H1 (cell line): ENCODE data around the gene STK36. TPM values are rescaled to one million over a fixed set of nuclear protein-coding genes. Genes with fewer than 3 reads are reported as not detected.

Experiments
- CTCF ChIA-PET: fragments of 300-600 bp; sonication (Branson Sonifier 250); formaldehyde crosslinking; loops from one replicate; lab custom pipeline; 2021; ENCODE audit not compliant: partially characterized antibody; lab: Charles Lee
- POLR2A ChIA-PET: fragments of 300-600 bp; sonication (Branson Sonifier 250); formaldehyde crosslinking; loops from one replicate; lab custom pipeline; 2021; ENCODE audit warnings: inconsistent platforms; ENCODE audit not compliant: partially characterized antibody; lab: Charles Lee
- DNase-seq, 2 experiments: peaks; one replicate each; pipeline versions ENCODE4 v3.0.0 to v3.0.0-alpha.2; 2010 to 2022; ENCODE audit warnings: low spot score in 2 of 2, low read depth in 1 of 2, mixed read lengths in 1 of 2
- FAIRE-seq: peaks from 2 replicates; lab custom pipeline; 2011; peaks lifted over from hg19 to GRCh38; lab: Jason Lieb, UNC
- H2AFZ ChIP-seq: 2 replicates; pipeline ENCODE4 v1.8.1; 2012; ENCODE audit warnings: low read length, inconsistent platforms
- H2AK5ac ChIP-seq: 2 replicates; pipeline ENCODE4 v1.6.1; 2013; ENCODE audit warnings: low read depth, low read length
- H2BK120ac ChIP-seq: replicated peaks from 2 replicates; pipeline ENCODE3; 2013; ENCODE audit warnings: low read depth, low read length, inconsistent platforms
- H2BK12ac ChIP-seq: 2 replicates; pipeline ENCODE4 v1.6.1; 2013; ENCODE audit warnings: low read depth, low read length
- H2BK15ac ChIP-seq: 2 replicates; pipeline ENCODE4 v1.6.1; 2013; ENCODE audit warnings: low read length
- H2BK20ac ChIP-seq: 2 replicates; pipeline ENCODE4 v1.6.1; 2013; ENCODE audit warnings: low read length
- H2BK5ac ChIP-seq: 2 replicates; pipeline ENCODE4 v1.6.1; 2013; ENCODE audit warnings: low read depth, low read length
- H3K14ac ChIP-seq: 2 replicates; pipeline ENCODE4 v1.6.1; 2013; ENCODE audit warnings: inconsistent platforms; ENCODE audit not compliant: insufficient read length
- H3K18ac ChIP-seq: 2 replicates; pipeline ENCODE4 v1.6.1; 2013; ENCODE audit warnings: low read length; ENCODE audit errors: extremely low read depth
- H3K23ac ChIP-seq: 2 replicates; pipeline ENCODE4 v1.6.1; 2013; ENCODE audit warnings: inconsistent platforms; ENCODE audit not compliant: insufficient read length
- H3K23me2 ChIP-seq: 2 replicates; pipeline ENCODE4 v1.6.1; 2013; ENCODE audit warnings: low read depth, low read length
- H3K27ac ChIP-seq: 2 replicates; pipeline ENCODE4 v1.6.1; 2011; ENCODE audit warnings: low read depth, low read length, inconsistent platforms
- H3K27me3 ChIP-seq, 4 experiments: replicated peaks in 1 of 4; 1 replicate in 1 of 4; 2 replicates in 3 of 4; pipeline versions ENCODE4 v1.6.1 to v1.8.1; 2011 to 2013; ENCODE audit warnings: low read length in 3 of 4, mild to moderate bottlenecking in 3 of 4, inconsistent platforms in 2 of 4, mixed read lengths in 2 of 4, moderate library complexity in 1 of 4; ENCODE audit not compliant: control insufficient read depth in 3 of 4, insufficient read depth in 3 of 4; ENCODE audit errors: extremely low read depth in 1 of 4
- H3K36me3 ChIP-seq, 4 experiments: 2 replicates each; pipeline versions ENCODE4 v1.6.1 to v1.8.1; 2011 to 2013; ENCODE audit warnings: mild to moderate bottlenecking in 4 of 4, low read length in 3 of 4, moderate library complexity in 2 of 4, control low read depth in 1 of 4, inconsistent platforms in 1 of 4; ENCODE audit not compliant: insufficient read depth in 4 of 4, control insufficient read depth in 2 of 4
- H3K4ac ChIP-seq: replicated peaks from 2 replicates; pipeline ENCODE3; 2013; ENCODE audit warnings: low read length, low read depth, mixed read lengths, inconsistent platforms; ENCODE audit not compliant: insufficient read length
- H3K4me1 ChIP-seq, 4 experiments: replicated peaks in 1 of 4; 1 replicate in 1 of 4; 2 replicates in 3 of 4; pipeline versions ENCODE4 v1.6.1 to v1.8.1; 2011 to 2013; ENCODE audit warnings: low read length in 3 of 4, inconsistent platforms in 2 of 4, mixed read lengths in 1 of 4; ENCODE audit not compliant: insufficient read depth in 4 of 4, control insufficient read depth in 3 of 4
- H3K4me2 ChIP-seq, 2 experiments: 2 replicates each; pipeline versions ENCODE4 v1.6.1 to v1.8.1; 2011 to 2013; ENCODE audit warnings: low read depth in 2 of 2, low read length in 2 of 2, control low read depth in 1 of 2, inconsistent platforms in 1 of 2, mild to moderate bottlenecking in 1 of 2; ENCODE audit not compliant: insufficient read depth in 1 of 2
- H3K4me3 ChIP-seq, 4 experiments: fragments of 200-600, 300-600 bp in 1 of 4; sonication (generic), shearing (Covaris generic), sonication (Bioruptor Twin) in 1 of 4; 2 replicates each; pipeline versions ENCODE4 v1.5.1 to v1.8.1; 2011 to 2016; ENCODE audit warnings: low read length in 4 of 4, low read depth in 3 of 4, control low read depth in 2 of 4, inconsistent platforms in 2 of 4, mild to moderate bottlenecking in 2 of 4, mixed read lengths in 1 of 4, moderate library complexity in 1 of 4; ENCODE audit not compliant: insufficient read depth in 2 of 4; ENCODE audit errors: extremely low read depth in 1 of 4
- H3K56ac ChIP-seq: replicated peaks from 2 replicates; pipeline ENCODE3; 2013; ENCODE audit warnings: low read depth, mild to moderate bottlenecking, mixed read lengths, low read length, inconsistent platforms; ENCODE audit not compliant: insufficient read length
- H3K79me1 ChIP-seq: 2 replicates; pipeline ENCODE4 v1.6.1; 2013; ENCODE audit warnings: low read depth, low read length, control low read depth
- H3K79me2 ChIP-seq, 2 experiments: 2 replicates each; pipeline versions ENCODE4 v1.6.1 to v1.8.1; 2012 to 2013; ENCODE audit warnings: low read length in 2 of 2, mild to moderate bottlenecking in 2 of 2, inconsistent platforms in 1 of 2; ENCODE audit not compliant: insufficient read depth in 2 of 2, control insufficient read depth in 1 of 2
- H3K9ac ChIP-seq, 4 experiments: replicated peaks in 1 of 4; 1 replicate in 1 of 4; 2 replicates in 3 of 4; pipeline versions ENCODE4 v1.6.1 to v1.8.1; 2011 to 2013; ENCODE audit warnings: low read depth in 3 of 4, low read length in 3 of 4, control low read depth in 2 of 4, mild to moderate bottlenecking in 2 of 4, moderate library complexity in 2 of 4, inconsistent platforms in 1 of 4; ENCODE audit errors: extremely low read depth in 1 of 4
- H3K9me3 ChIP-seq, 2 experiments: 2 replicates each; pipeline versions ENCODE4 v1.6.1 to v1.8.1; 2012 to 2013; ENCODE audit warnings: mild to moderate bottlenecking in 2 of 2, moderate library complexity in 2 of 2, control low read depth in 1 of 2, inconsistent platforms in 1 of 2, low read depth in 1 of 2, low read length in 1 of 2, mixed read lengths in 1 of 2; ENCODE audit not compliant: insufficient read depth in 2 of 2
- H4K20me1 ChIP-seq, 2 experiments: replicated peaks in 1 of 2; 2 replicates each; pipeline versions ENCODE3 to v1.8.1; 2011 to 2013; ENCODE audit warnings: inconsistent platforms in 2 of 2, low read length in 2 of 2, mild to moderate bottlenecking in 1 of 2; ENCODE audit not compliant: insufficient read depth in 2 of 2, control insufficient read depth in 1 of 2
- H4K5ac ChIP-seq: 2 replicates; pipeline ENCODE4 v1.6.1; 2013; ENCODE audit warnings: low read length, low read depth, mixed read lengths, inconsistent platforms; ENCODE audit not compliant: insufficient read length
- H4K8ac ChIP-seq: 2 replicates; pipeline ENCODE4 v1.8.0; 2013; ENCODE audit warnings: mild to moderate bottlenecking, moderate library complexity, low read length, inconsistent platforms; ENCODE audit not compliant: insufficient read depth; ENCODE audit errors: extremely low read depth
- H4K91ac ChIP-seq: replicated peaks from 2 replicates; pipeline ENCODE3; 2013; ENCODE audit warnings: low read length, mixed read lengths, inconsistent platforms; ENCODE audit not compliant: insufficient read length
- BCL11A ChIP-seq, 2 experiments: IDR thresholded peaks; one replicate each; pipeline ENCODE4 v1.6.1; 2011; ENCODE audit warnings: low read depth in 2 of 2, low read length in 2 of 2, mild to moderate bottlenecking in 2 of 2
- BRCA1 ChIP-seq: IDR thresholded peaks from 2 replicates; pipeline ENCODE4 v1.6.1; 2012; ENCODE audit warnings: low read depth, low read length, improper control_type of control experiment
- EZH2 ChIP-seq: fragments of 200-600 bp; sonication (generic); IDR thresholded peaks from 2 replicates; pipeline ENCODE4 v1.7.1; 2012; ENCODE audit warnings: low read depth, mild to moderate bottlenecking, moderate library complexity, low read length, inconsistent platforms; ENCODE audit not compliant: severe bottlenecking
- RBBP5 ChIP-seq: IDR thresholded peaks from 2 replicates; pipeline ENCODE4 v1.7.1; 2012; ENCODE audit warnings: low read depth, mild to moderate bottlenecking, inconsistent platforms, low read length, moderate library complexity, borderline replicate concordance
- RFX5 ChIP-seq: IDR thresholded peaks from 2 replicates; pipeline ENCODE4 v1.6.1; 2011; ENCODE audit warnings: low read depth, low read length, improper control_type of control experiment, borderline replicate concordance
- TBP ChIP-seq: IDR thresholded peaks from 2 replicates; pipeline ENCODE4 v1.6.1; 2011; ENCODE audit warnings: low read depth, low read length, improper control_type of control experiment
- WGBS, 2 experiments: shearing (Covaris generic) in 1 of 2; methylation state at CpG; one replicate each; pipeline versions ENCODE4 v1.1.6 to v1.1.7; 2013 to 2015; ENCODE audit warnings: low lambda C conversion rate in 2 of 2, mixed read lengths in 2 of 2, inconsistent platforms in 1 of 2, low coverage in 1 of 2, missing lambda C conversion rate in 1 of 2; ENCODE audit not compliant: insufficient replicate concordance in 2 of 2, insufficient coverage in 1 of 2, insufficient read length in 1 of 2; ENCODE audit errors: extremely low coverage in 1 of 2, missing lambda C conversion rate in 1 of 2; 5-methylcytosine and 5-hydroxymethylcytosine counted together
- polyA plus RNA-seq, 7 experiments: library from polyadenylated mRNA; depleted of rRNA in 3 of 7; stranded (reverse) in 5 of 7; unstranded in 2 of 7; fragments of >200 nt in 5 of 7; fragments of 200-250 nt in 2 of 7; gene quantifications; 1 replicate in 5 of 7; 2 replicates in 1 of 7; 4 replicates in 1 of 7; pipeline versions ENCODE4 v1.2.1 to v1.2.3, GENCODE V29; 2011 to 2013; ENCODE audit warnings: missing spikeins in 2 of 7, mixed read lengths in 2 of 7
- total RNA-seq: library from RNA; stranded (reverse); fragmentation: NEBNext Ultra II Directional; extraction: Animal tissue kit (Norgen Biotek cat#: 25700); gene quantifications from 2 replicates; pipeline ENCODE4 v1.2.1, GENCODE V29; 2021

STK36 gene
- total and polyA plus RNA-seq, 2 of the 8 experiments (the other 6 are each of a cell fraction or from before 2014, with no cell fraction given): 41.4 to 57.6 TPM

GRCh38 chr2:218623366-218623705, 48.5 kb upstream of the STK36 start:
- WGBS, 2 experiments: 82% methylated on average over 3 of the region's 3 CpGs; no CpG with 5 or more reads in 1 of the 2 experiments
- no peaks in the 10 kb centered on the region for H3K79me1 ChIP-seq
- FAIRE-seq: no peak
- H4K8ac ChIP-seq: no peak overlapping the region
- H4K91ac ChIP-seq: no peak overlapping the region
- H4K20me1 ChIP-seq: no peaks in the 10 kb centered on the region
- no peak overlapping the region for H2BK120ac ChIP-seq
- H3K23me2 ChIP-seq: no peaks in the 10 kb centered on the region
- no peak overlapping the region for H3K23ac ChIP-seq
- no peak overlapping the region for H3K27ac ChIP-seq
- no peak overlapping the region for H2AK5ac ChIP-seq
- no peak overlapping the region for H3K14ac ChIP-seq
- H3K4ac ChIP-seq: no peak overlapping the region
- H3K56ac ChIP-seq: no peak overlapping the region
- ChIA-PET CTCF (no interaction called here), POLR2A (interaction anchor here (1.2 kb wide), 1 partner anchor 12 kb away, joined by 4 read pairs; no protein-coding TSS in a partner anchor)
- no peak overlapping the region for H3K18ac ChIP-seq
- no peak overlapping the region for H2BK12ac ChIP-seq
- no peaks in the 10 kb centered on the region for H3K9me3 ChIP-seq
- no peak for DNase-seq
- no peaks in the 10 kb centered on the region; a peak in 1 of 7 replicates for H3K4me1 ChIP-seq
- no peak overlapping the region for H3K4me3 ChIP-seq
- no peaks in the 10 kb centered on the region for H3K36me3 ChIP-seq
- H4K5ac ChIP-seq: no peak overlapping the region
- TF ChIP-seq TBP (no peak), BCL11A (IDR thresholded peaks at IDR 0.05; ENCODE audit: low read depth in 2 of 2, low read length in 2 of 2) (no peak), EZH2 (no peak), RBBP5 (no peak), RFX5 (no peak), BRCA1 (no peak)
- no peak overlapping the region for H2BK5ac ChIP-seq
- no peaks in the 10 kb centered on the region; a peak in 1 of 7 replicates for H3K27me3 ChIP-seq
- H2AFZ ChIP-seq: 0 out of 2 replicates have a peak overlapping the region, but pooled peaks have one; percentile 48
- H3K9ac ChIP-seq: no peak overlapping the region
- H3K4me2 ChIP-seq: no peak overlapping the region
- no peak overlapping the region for H2BK20ac ChIP-seq
- H2BK15ac ChIP-seq: no peak overlapping the region
- H3K79me2 ChIP-seq: no peaks in the 10 kb centered on the region
